ENCODE results near the gene TMEM94. TPM values are rescaled to one million over a fixed set of nuclear protein-coding genes. Genes with fewer than 3 reads are reported as not detected.

The TMEM94 gene
- total RNA-seq, 1 experiment from 2014 or later: 61.4 TPM

GRCh38 chr17:75503976-75504346 is 47.5 kb downstream of the TMEM94 start:
- H3K18ac ChIP-seq (ENCODE audit: insufficient read length, low read depth, low read length): no peak overlapping the region

More at GRCh38 chr17:75503976-75504346, 47.5 kb downstream of the TMEM94 start:
- Histone ChIP-seq H2AFZ (ENCODE audit: low read length) (no peak overlapping the region), H3K14ac (ENCODE audit: insufficient read depth, low read length) (no peak overlapping the region), H3K23me2 (ENCODE audit: insufficient read length, low read depth, low read length, poor library complexity, severe bottlenecking) (no peaks in the 10 kb centered on the region), H2AK5ac (ENCODE audit: insufficient read length, low read length) (no peak overlapping the region), H2BK20ac (ENCODE audit: low read depth, low read length, poor library complexity, severe bottlenecking) (no peak overlapping the region), H3K9ac (ENCODE audit: extremely low read depth, insufficient read length, low read length) (no peak overlapping the region), H3K4me1 (ENCODE audit: insufficient read depth, low read length) (no peaks in the 10 kb centered on the region), H3K27ac (ENCODE audit: insufficient read length, low read depth, low read length) (no peak overlapping the region), H3T11ph (ENCODE audit: low read length) (no peak overlapping the region), H4K8ac (replicated peaks; ENCODE audit: insufficient read length, low read depth, low read length) (no peak overlapping the region), H3K56ac (ENCODE audit: insufficient read length, low read depth, low read length) (no peak overlapping the region), H3K4me2 (ENCODE audit: insufficient read depth, insufficient read length, low read length) (no peak overlapping the region), H2BK5ac (ENCODE audit: insufficient read length, low read length) (no peak overlapping the region), H2BK120ac (ENCODE audit: low read depth, low read length, poor library complexity, severe bottlenecking) (no peak overlapping the region), H3K27me3 (ENCODE audit: insufficient read depth, low read length) (no peaks in the 10 kb centered on the region), H4K91ac (ENCODE audit: insufficient read length, low read depth, low read length) (no peak overlapping the region), H3K9me3 (ENCODE audit: control insufficient read depth, low read depth, low read length) (no peaks in the 10 kb centered on the region), H3K4ac (ENCODE audit: low read depth, low read length) (no peak overlapping the region), H2BK15ac (ENCODE audit: low read depth, low read length) (no peak overlapping the region), H4K20me1 (ENCODE audit: control insufficient read depth, insufficient read depth, insufficient read length) (no peaks in the 10 kb centered on the region), H3K23ac (ENCODE audit: insufficient read length, low read depth, low read length) (no peak overlapping the region), H4K5ac (ENCODE audit: insufficient read length, low read depth, low read length) (no peak overlapping the region), H3K79me2 (ENCODE audit: insufficient read depth, low read length) (no peaks in the 10 kb centered on the region), H2BK12ac (ENCODE audit: insufficient read length, low read depth, low read length) (no peak overlapping the region), H3K79me1 (ENCODE audit: insufficient read depth, low read depth, low read length, poor library complexity, severe bottlenecking) (no peaks in the 10 kb centered on the region)
- H3K27me3 Mint-ChIP-seq (ENCODE audit: low read depth): no peaks in the 10 kb centered on the region; the same call in 1 of the 2 replicates
- DNase-seq: no peak
- H3K4me1 Mint-ChIP-seq: no peaks in the 10 kb centered on the region
- no peaks in the 10 kb centered on the region for H3K9me3 Mint-ChIP-seq
- H3K36me3 Mint-ChIP-seq (ENCODE audit: insufficient read depth in 1 of 3, low read depth in 3 of 3): peaks cover 0 to 39% (median 21%) of the 10 kb centered on the region in 3 experiments; a peak in 5 of 7 replicates
- no peak overlapping the region for H3K4me3 Mint-ChIP-seq
- no peak for TF ChIP-seq CTCF (conservative IDR thresholded peaks at IDR 0.05)
- no CpG with 5 or more reads among the region's 13 CpGs for WGBS (ENCODE audit: extremely low coverage, insufficient read length, low lambda C conversion rate)
- H3K27ac Mint-ChIP-seq: no peak overlapping the region
